Measurements from ENCODE around the gene CLBA1.

The CLBA1 gene

DNA sequence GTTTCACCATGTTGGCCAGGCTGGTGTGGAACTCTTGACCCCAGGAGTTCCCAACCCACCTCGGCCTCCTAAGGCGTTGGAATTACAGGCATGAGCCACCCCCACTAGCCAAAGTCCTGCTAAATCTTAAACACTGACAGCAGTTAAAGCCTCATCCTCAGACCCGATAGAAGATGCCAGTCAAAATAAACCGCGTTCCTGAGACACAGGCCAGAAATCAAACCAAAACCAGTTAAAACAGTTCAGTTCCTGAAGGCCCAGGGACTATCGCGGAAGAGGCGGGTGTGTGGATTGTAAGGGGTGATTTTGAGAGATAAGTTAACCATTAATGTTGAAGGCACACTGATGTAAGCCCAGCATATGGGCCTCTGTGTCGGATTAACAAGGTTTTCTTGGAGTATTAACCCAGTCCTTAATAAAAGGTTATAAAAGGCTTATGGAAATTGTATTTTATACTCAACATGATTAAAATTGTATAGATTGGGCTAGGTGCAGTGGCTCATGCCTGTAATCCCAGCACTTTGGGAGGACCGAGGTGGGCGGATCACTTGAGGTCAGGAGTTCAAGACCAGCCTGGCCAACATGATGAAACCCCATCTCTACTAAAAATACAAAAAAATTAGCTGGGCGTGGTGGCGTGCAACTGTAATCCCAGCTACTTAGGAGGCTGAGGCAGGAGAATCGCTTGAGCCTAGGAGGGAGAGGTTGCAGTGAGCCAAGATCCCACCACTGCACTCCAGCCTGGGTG, 54.0 kb downstream of the CLBA1 start:
- DNase-seq (ENCODE audit: insufficient read length, low spot score) (no peak), FAIRE-seq (no peak)

DNA sequence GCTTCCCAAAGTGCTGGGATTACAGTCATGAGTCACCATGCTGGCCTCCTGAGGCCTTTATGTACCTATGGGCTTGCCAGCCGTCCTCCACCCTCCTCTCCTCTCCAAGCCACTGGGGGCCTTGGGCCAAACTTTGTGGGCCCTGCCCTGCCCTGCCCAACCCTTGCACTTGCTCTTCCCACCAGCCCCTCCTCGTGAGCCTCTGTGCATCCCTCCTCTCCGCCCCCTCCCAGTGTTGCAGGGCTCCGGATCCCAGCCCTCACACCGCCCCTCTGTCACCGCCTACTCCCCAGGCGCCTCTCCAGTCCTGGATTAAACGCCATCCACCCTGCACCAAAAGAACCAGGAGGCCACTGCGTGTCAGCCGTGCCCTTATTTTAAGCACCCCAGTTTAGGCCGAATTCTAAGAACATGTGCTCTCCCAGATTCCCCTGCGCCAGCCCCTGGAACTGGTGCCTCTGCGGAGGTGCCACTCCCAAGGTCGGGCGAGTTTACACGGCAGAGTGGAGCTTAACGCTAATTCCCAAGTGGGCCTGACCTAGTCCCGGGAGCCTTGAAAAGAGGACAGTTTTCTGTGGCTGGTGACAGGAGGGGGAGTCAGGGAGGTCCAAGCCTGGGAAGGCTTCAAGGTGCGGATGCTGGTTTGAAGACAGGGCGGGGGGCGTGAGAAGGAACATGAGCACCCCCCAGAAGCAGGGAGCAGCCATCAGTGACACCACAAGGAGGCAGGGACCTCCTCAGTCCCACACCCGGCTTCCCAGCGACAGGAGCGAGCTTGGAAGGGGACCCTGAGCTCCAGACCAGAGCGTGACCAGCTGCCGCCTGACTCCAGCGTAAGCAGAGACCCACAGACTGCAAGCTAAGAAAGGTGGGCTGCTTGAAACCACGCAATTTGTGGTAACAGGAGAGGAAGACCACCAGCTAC, 56.5 kb downstream of the CLBA1 start:
- FAIRE-seq (no peak), DNase-seq (ENCODE audit: insufficient read length, low spot score) (no peak)

DNA sequence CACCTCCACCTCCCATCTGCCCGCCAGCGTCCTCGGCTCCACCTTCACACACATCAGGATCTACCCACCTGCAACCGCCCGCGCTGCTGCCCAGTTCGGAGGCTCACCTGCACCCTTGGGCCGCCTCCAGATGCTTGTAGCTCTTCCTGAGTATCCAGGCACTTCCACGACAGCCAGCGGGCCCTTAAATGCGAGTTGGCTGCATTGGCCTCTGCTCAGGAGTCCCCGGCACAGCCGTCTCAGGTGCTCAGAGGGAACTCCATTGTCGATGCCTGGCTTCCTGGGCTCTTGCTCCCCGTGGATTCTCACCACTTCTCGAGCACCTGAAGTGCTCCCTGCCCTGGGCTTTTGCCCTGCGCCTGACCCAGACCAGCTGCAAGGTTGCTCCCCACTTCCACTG, 57.2 kb downstream of the CLBA1 start:
- DNase-seq (ENCODE audit: insufficient read length, low spot score): no peak
- no peak for FAIRE-seq

DNA sequence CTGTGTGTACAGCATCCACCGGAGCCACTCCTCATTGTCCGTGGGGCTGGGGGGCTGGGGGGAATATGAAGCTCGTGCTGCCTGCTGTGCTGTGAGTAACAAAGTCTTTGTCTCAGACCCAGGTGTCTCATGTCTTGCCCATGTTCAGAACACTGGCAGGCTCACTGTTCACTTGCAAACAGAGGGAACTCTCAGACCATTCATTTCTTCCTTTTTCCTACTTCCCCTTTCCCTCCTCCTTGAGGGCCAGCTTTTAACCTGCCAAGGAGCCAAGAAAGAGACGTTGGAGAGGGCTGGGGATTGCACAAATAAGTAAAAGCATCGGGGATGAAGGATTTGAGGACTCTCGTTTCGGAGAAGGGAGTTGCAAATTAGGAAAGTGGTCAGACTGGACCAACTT, 58.1 kb downstream of the CLBA1 start:
- DNase-seq (ENCODE audit: insufficient read length, low spot score): no peak
- no peak for FAIRE-seq

Data from GM19239 (cell line).